DOHH2 (cell line): ENCODE data around the gene SCLY.

Source experiments
- H3F3A ChIP-seq: fragments of 200-600 bp; sonication (generic), shearing (Covaris generic); 2 replicates; pipeline ENCODE4 v1.6.0; 2016; ENCODE audit warnings: antibody characterized with exemption, mild to moderate bottlenecking; ENCODE audit not compliant: control insufficient read depth, insufficient read depth
- H3K27ac ChIP-seq: fragments of 200-600 bp; sonication (generic); 2 replicates; pipeline ENCODE4 v1.5.1; 2014; ENCODE audit warnings: low read depth, mild to moderate bottlenecking, low read length, moderate library complexity
- H3K27me3 ChIP-seq: fragments of 200-600 bp; sonication (generic); 2 replicates; pipeline ENCODE4 v1.6.1; 2014; ENCODE audit warnings: mild to moderate bottlenecking, low read length, mixed read lengths; ENCODE audit not compliant: control insufficient read depth
- H3K36me3 ChIP-seq: fragments of 200-600 bp; sonication (generic); 2 replicates; pipeline ENCODE4 v1.6.1; 2014; ENCODE audit warnings: mild to moderate bottlenecking, low read length, moderate library complexity, mixed read lengths; ENCODE audit not compliant: control insufficient read depth
- H3K4me1 ChIP-seq: fragments of 200-600 bp; sonication (generic); 2 replicates; pipeline ENCODE4 v1.6.1; 2014; ENCODE audit warnings: mild to moderate bottlenecking, low read length, mixed read lengths; ENCODE audit not compliant: control insufficient read depth
- H3K4me2 ChIP-seq: fragments of 200-600 bp; sonication (generic); 2 replicates; pipeline ENCODE4 v1.6.0; 2014; ENCODE audit warnings: mild to moderate bottlenecking, low read length, moderate library complexity
- H3K4me3 ChIP-seq: fragments of 200-600 bp; sonication (generic); 2 replicates; pipeline ENCODE4 v1.5.1; 2014; ENCODE audit warnings: mild to moderate bottlenecking, low read length, mixed read lengths
- H3K79me2 ChIP-seq: fragments of 200-600 bp; sonication (generic); 2 replicates; pipeline ENCODE4 v1.6.1; 2014; ENCODE audit warnings: mild to moderate bottlenecking, low read length, mixed read lengths; ENCODE audit not compliant: control insufficient read depth
- H3K9me2 ChIP-seq: fragments of 200-600 bp; sonication (generic); replicated peaks from 2 replicates; pipeline ENCODE4 v1.6.1; 2014; ENCODE audit warnings: mild to moderate bottlenecking, low read length, mixed read lengths; ENCODE audit not compliant: control insufficient read depth
- H3K9me3 ChIP-seq: fragments of 200-600 bp; sonication (generic); 2 replicates; pipeline ENCODE4 v1.6.1; 2014; ENCODE audit warnings: antibody characterized with exemption, low read length, mixed read lengths; ENCODE audit not compliant: control insufficient read depth, insufficient read depth
- H4K20me1 ChIP-seq: fragments of 200-600 bp; sonication (generic); 2 replicates; pipeline ENCODE4 v1.6.0; 2014; ENCODE audit warnings: low read depth, mild to moderate bottlenecking, antibody characterized with exemption, low read length, moderate library complexity; ENCODE audit not compliant: control insufficient read depth, insufficient read depth
- CTCF ChIP-seq: fragments of 200-600 bp; sonication (generic); IDR thresholded peaks from one replicate; pipeline ENCODE4 v1.5.1; 2014; ENCODE audit warnings: antibody characterized with exemption, mild to moderate bottlenecking, low read depth, low read length; ENCODE audit not compliant: poor library complexity, severe bottlenecking
- EZH2phosphoT487 ChIP-seq: fragments of 200-600 bp; sonication (generic); IDR thresholded peaks from 2 replicates; pipeline ENCODE4 v1.6.1; 2017; ENCODE audit warnings: borderline replicate concordance, mild to moderate bottlenecking, antibody characterized with exemption, low read length, moderate library complexity, mixed read lengths

The SCLY gene

GRCh38 chr2:238077292-238077691, 16.5 kb downstream of the SCLY start:
- TF ChIP-seq EZH2phosphoT487 (no peak), CTCF (no peak)
- 0 out of 2 replicates have a peak, but pooled peaks cover 2% of the 10 kb centered on the region for H3K79me2 ChIP-seq
- no peaks in the 10 kb centered on the region for H3F3A ChIP-seq
- H3K4me3 ChIP-seq = no peak overlapping the region
- no peaks in the 10 kb centered on the region for H3K9me2 ChIP-seq
- no peaks in the 10 kb centered on the region for H4K20me1 ChIP-seq
- H3K9me3 ChIP-seq = no peaks in the 10 kb centered on the region
- H3K36me3 ChIP-seq = peaks cover 58% of the 10 kb centered on the region
- no peaks in the 10 kb centered on the region for H3K4me1 ChIP-seq
- no peak overlapping the region for H3K27ac ChIP-seq
- H3K4me2 ChIP-seq = no peak overlapping the region
- H3K27me3 ChIP-seq = no peaks in the 10 kb centered on the region

- H3K79me2 ChIP-seq = 0 out of 2 replicates have a peak, but pooled peaks cover 2% of the 10 kb centered on the region
- no peaks in the 10 kb centered on the region for H4K20me1 ChIP-seq
- H3K9me3 ChIP-seq = no peaks in the 10 kb centered on the region
- no peak overlapping the region for H3K4me3 ChIP-seq
- H3K4me1 ChIP-seq = no peaks in the 10 kb centered on the region
- H3F3A ChIP-seq = no peaks in the 10 kb centered on the region
- no peaks in the 10 kb centered on the region for H3K27me3 ChIP-seq
- H3K36me3 ChIP-seq = peaks cover 64% of the 10 kb centered on the region
- H3K9me2 ChIP-seq = no peaks in the 10 kb centered on the region
- H3K4me2 ChIP-seq = no peak overlapping the region
- no peak for TF ChIP-seq EZH2phosphoT487
- TF ChIP-seq CTCF = no peak
- H3K27ac ChIP-seq = no peak overlapping the region
Observed at GRCh38 chr2:238079874-238080327, 19.1 kb downstream of the SCLY start.

- no peaks in the 10 kb centered on the region for H3K79me2 ChIP-seq
- no peak overlapping the region for H3K4me2 ChIP-seq
- TF ChIP-seq CTCF (no peak), EZH2phosphoT487 (no peak)
- H3K9me3 ChIP-seq = no peaks in the 10 kb centered on the region
- no peak overlapping the region for H3K4me3 ChIP-seq
- 0 out of 2 replicates have a peak, but pooled peaks cover under 1% of the 10 kb centered on the region for H3F3A ChIP-seq
- H3K4me1 ChIP-seq = no peaks in the 10 kb centered on the region
- no peaks in the 10 kb centered on the region for H3K27me3 ChIP-seq
- H3K9me2 ChIP-seq = no peaks in the 10 kb centered on the region
- H3K27ac ChIP-seq = no peak overlapping the region
- no peaks in the 10 kb centered on the region for H4K20me1 ChIP-seq
- H3K36me3 ChIP-seq = peaks cover 62% of the 10 kb centered on the region
Observed at GRCh38 chr2:238080518-238080917, 19.7 kb downstream of the SCLY start.
